Lower leg skin (tissue), 4 donors: ENCODE measurements around the gene SCAF1. TPM values are rescaled to one million over a fixed set of nuclear protein-coding genes. Genes with fewer than 3 reads are reported as not detected.
A peak's percentile ranks its signal among the peaks of the same experiment; 100 is the strongest.

ENCODE experiments used
- DNase-seq, 2 donors: peaks; one replicate each; pipeline ENCODE4 v3.0.0-alpha.2; 2019; ENCODE audit warnings: low spot score in 2 of 2
- H3K4me3 ChIP-seq: fragments of 200-600 bp; sonication (generic); 2 replicates; pipeline ENCODE4 v1.5.1; 2017; ENCODE audit warnings: mild to moderate bottlenecking, low read depth; ENCODE audit not compliant: poor library complexity, severe bottlenecking
- POLR2A ChIP-seq, 2 donors: fragments of 450-650 bp; IDR thresholded peaks; one replicate each; pipeline ENCODE4 v1.6.1; 2016 to 2017; ENCODE audit warnings: antibody characterized with exemption in 2 of 2, mild to moderate bottlenecking in 1 of 2, moderate library complexity in 1 of 2
- WGBS, 2 donors: methylation state at CpG; one replicate each; pipeline ENCODE4 v1.1.5; 2018; 5-methylcytosine and 5-hydroxymethylcytosine counted together
- intact Hi-C: fragments of 100-400 bp; cut with DNase I; formaldehyde crosslinking; loops from one replicate; pipeline ENCODE4 v1.15.0; 2023; ENCODE audit warnings: low total_unique reads
- total RNA-seq, 4 donors: library from RNA; depleted of rRNA; stranded (reverse); fragments of >200 nt; gene quantifications; one replicate each; pipeline ENCODE4 v1.1.0, GENCODE V29; 2016
- TF ChIP-seq, protein P1 (sequence below), 3 donors: fragments of 450-650 bp; IDR thresholded peaks; one replicate each; pipeline ENCODE4 v1.5.1; 2016; ENCODE audit warnings: antibody characterized with exemption in 3 of 3, mild to moderate bottlenecking in 3 of 3, moderate library complexity in 2 of 3

The SCAF1 gene
- total RNA-seq, 4 donors from 2014 or later = 28.6 to 54.3 (median 33.7) TPM

DNA sequence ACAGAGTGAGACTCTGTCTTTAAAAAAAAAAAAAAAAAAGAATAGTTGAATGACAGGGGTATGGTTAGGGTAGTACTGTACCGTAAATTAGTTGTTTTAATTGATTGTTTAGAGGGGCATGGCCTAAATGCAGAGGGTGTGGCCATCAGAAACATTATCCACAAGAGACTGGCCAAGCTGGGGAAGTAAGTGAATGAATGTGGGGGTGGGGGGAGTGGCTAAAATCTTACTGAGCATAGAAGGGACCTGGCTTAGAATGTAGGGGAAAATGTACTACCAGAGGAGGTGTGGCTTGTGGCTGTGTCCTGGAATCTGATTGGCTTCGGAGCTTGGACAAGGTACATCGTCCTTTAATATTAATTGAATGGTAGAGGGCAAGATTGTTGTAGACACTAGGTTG, 27.5 kb downstream of the SCAF1 start:
- DNase-seq = no peak
- 86 to 92% methylated on average over 3 of the region's 3 CpGs for WGBS, 2 donors
- intact Hi-C loops = loop anchor here (10.0 kb wide), 1 partner anchor 95 kb away; no protein-coding TSS in a partner anchor
- no peak overlapping the region for H3K4me3 ChIP-seq
- no peak for TF ChIP-seq POLR2A (IDR thresholded peaks at IDR 0.05)
- TF ChIP-seq, protein P1, sequence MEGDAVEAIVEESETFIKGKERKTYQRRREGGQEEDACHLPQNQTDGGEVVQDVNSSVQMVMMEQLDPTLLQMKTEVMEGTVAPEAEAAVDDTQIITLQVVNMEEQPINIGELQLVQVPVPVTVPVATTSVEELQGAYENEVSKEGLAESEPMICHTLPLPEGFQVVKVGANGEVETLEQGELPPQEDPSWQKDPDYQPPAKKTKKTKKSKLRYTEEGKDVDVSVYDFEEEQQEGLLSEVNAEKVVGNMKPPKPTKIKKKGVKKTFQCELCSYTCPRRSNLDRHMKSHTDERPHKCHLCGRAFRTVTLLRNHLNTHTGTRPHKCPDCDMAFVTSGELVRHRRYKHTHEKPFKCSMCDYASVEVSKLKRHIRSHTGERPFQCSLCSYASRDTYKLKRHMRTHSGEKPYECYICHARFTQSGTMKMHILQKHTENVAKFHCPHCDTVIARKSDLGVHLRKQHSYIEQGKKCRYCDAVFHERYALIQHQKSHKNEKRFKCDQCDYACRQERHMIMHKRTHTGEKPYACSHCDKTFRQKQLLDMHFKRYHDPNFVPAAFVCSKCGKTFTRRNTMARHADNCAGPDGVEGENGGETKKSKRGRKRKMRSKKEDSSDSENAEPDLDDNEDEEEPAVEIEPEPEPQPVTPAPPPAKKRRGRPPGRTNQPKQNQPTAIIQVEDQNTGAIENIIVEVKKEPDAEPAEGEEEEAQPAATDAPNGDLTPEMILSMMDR (IDR thresholded peaks at IDR 0.05) = no peak

DNA sequence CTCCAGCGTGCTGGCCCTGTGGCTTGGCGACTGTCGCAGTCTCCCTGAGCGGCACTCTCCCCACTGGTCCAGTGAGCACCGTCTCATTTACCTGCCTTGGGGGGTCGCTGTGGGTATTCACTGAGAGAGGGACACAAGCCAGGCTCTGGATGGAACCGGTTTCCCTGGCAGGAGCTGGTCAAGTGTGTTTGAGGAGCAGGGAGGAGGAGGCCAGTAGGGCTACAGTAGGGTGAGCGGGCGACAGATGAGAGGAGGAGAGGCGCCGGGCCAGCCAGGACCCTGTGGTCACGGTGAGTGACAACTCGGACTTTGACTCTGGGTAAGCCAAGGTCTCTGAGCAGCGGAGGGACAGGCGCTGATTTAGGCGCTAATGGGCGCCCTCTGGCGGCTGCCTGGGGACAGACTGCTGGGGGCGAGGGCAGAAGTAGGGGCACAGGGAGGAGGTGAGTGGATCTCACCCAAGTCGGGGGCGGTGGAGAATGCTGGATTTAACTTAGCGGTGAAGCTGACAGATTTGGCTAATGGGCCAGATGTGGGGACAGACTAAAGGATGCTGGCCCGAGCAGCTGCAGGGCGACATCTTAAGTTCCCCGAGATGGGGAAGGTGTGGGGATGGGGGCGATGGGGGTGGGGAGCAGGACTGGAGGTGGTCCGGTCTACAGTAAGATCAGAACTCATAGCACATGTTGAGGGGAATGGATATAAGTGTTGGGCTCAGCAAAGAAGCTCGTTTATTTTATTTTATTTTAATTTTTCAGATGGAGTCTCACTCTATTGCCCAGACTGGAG, 30.3 kb downstream of the SCAF1 start:
- no peak for TF ChIP-seq POLR2A (IDR thresholded peaks at IDR 0.05)
- TF ChIP-seq, protein P1 (IDR thresholded peaks at IDR 0.05) = peak in 1 of 3 donors; percentile 75
- H3K4me3 ChIP-seq = no peak overlapping the region
- intact Hi-C loops = no loop called here
- 25 to 35% methylated on average over 28 of the region's 28 CpGs for WGBS, 2 donors
- peak in 1 of 2 donors; percentile 95 for DNase-seq

DNA sequence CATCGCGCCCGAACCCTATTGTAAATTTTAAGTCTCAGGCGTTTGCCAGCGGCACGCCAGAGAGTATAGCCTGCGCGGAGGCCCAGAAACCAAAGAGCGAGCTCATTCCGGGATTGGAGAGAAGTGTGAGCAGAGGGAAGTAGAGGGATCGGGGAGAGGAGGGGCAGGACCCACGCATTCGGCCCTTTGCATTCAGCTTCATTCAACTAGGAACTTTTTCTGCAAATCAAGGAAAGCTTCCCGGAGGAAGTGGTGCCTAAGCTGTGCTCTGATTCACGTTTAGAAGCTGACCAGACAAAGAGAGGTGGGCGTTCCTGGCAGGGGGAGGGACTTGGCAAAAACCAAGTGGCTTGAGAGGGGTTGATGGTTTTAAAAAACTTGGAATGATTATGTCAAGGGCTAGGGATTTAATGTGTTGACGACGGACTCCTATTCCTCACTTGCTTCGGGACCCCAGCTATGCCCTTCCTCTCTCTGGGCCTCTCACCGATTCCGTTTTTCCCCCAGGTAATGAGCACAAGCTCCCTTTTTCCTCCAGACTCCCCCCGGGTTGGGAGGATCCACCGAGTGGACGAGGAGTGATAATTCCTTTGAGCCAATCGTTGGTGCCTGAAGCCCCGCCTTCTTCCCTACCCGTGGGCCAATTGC, 34.3 kb downstream of the SCAF1 start:
- peak; percentile 84 to 97 for DNase-seq
- H3K4me3 ChIP-seq = no peak overlapping the region
- WGBS, 2 donors = 2 to 4% methylated on average over 27 of the region's 27 CpGs
- intact Hi-C loops = no loop called here
- TF ChIP-seq, protein P1 (IDR thresholded peaks at IDR 0.05) = peak in 1 of 3 donors; percentile 8
- no peak for TF ChIP-seq POLR2A (IDR thresholded peaks at IDR 0.05)

DNA sequence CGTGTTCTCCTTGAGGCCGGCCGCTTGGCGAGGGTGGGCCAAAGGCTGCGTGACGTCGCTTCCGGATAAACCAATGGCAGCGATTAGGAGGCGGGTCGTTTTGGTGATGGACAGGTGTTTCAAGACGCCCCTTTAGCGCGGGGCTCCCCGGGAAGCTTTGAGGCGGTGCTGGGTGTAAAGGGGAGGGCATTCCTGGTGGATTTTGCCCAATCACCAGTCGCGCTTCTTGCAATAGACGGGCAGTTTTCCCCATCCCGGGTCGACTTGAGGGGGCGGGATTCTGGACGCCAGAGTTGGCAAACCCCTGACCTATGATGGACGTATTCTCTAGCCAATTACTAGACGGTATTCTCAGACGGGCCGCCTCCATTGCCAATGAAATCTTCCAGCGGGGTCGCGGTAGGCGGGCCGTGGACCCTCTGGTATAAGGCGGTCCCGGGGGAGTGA, 34.8 kb downstream of the SCAF1 start:
- TF ChIP-seq, protein P1 (IDR thresholded peaks at IDR 0.05) = no peak
- WGBS, 2 donors = 0 to 1% methylated on average over 33 to 34 of the region's 34 CpGs
- peak overlapping the region; percentile 80 for H3K4me3 ChIP-seq
- intact Hi-C loops = no loop called here
- DNase-seq = peak; percentile 100

DNA sequence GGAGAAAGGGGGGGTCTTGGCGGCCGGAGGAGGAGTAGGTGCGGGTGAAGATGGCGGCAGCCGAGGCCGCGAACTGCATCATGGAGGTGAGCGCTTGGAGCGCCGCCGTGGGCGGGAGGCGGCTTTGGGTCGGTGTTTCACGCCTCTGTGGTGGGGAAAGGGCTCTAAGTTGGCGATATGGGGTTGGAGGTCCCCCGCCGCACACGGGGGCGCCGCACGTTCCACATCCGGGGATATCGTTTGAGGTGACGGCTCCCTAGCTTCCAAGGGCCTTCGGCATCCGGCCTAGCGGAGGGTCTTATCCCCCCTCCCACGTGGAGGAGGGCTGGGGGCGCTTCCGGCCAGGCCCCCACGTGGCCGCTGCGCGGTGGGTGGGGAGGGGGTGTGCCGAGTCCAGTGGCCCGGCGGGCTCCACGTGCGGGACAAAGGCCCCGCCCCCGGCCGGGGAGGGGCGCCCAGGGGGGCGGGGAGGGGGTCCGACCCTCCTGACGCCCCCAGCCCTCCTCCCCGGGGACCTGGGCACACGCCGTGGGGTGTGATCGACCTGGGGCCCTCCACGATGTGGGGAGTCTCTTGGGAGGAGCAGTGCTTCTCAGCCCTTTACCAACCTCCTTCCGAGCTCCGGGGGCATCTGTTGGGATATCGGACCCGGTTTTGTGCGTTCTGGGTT, 35.4 kb downstream of the SCAF1 start, which contains the start of gene PRMT1:
Gene PRMT1, plus strand, starts transcription at position 41 of the 670 bp plus-strand sequence. Its CDS starts 10 bp downstream, at position 51.
- H3K4me3 ChIP-seq = peak within 1 kb of the TSS; percentile 80
- WGBS, 2 donors = 1% methylated on average over 35 to 47 of the region's 57 CpGs
- TF ChIP-seq POLR2A (IDR thresholded peaks at IDR 0.05) = peak in 1 of 2 donors; percentile 8
- TF ChIP-seq, protein P1 (IDR thresholded peaks at IDR 0.05) = no peak
- intact Hi-C loops = no loop called here
- no peak for DNase-seq
